HUDEP-2 (cell line): Measurements from ENCODE around the gene SAMD14.

Source experiments
- DNase-seq, 76 experiments: peaks; one replicate each; lab custom pipeline; 2025; ENCODE audit not compliant: unreplicated experiment in 76 of 76; lab: John Stamatoyannopoulos, UW

SAMD14 gene

DNA sequence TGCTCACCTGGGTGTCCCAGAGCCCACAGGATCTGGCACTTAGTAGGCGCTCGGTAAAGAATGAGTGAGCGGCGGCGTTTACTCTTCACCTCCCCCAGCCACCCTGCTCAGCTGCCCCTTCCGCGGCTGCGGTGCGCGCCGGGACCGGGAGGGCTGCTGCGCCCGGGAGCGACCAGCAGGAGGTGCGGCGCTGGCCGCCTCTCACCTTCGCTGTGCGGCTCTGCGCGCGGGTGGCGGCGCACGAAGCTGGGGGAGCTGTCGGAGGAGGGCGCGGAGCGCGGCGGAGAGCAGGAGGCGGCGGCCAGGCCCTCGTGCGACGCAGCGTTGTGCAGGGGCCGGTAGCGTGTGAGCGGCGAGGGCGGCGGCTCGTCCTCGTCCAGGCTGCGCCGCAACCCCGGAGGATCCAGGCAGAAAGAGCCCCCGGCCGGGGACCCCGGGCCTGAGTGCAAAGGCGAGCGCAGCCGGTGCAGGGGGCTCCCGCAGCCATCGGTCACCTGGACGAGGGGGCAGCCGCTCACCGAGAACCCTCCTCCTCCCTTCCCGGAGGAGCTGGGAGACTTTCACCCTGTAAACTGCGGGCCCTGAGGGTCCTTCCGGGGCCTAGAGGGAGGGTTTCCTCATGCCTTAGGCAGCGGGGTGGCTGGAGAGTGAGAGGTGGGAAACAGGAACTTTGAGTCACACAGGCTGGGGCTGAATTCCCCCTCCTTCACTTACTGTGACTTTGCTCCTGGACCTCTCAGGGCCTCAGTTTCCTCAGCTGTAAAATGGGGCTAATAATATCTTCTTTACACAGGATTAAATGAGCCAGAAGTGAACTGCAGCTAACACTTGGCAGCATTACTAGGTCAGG is 12.5 kb downstream of the SAMD14 start:
- DNase-seq = peak in 50 of 76 experiments; percentile 6 to 70 (median 38)

DNA sequence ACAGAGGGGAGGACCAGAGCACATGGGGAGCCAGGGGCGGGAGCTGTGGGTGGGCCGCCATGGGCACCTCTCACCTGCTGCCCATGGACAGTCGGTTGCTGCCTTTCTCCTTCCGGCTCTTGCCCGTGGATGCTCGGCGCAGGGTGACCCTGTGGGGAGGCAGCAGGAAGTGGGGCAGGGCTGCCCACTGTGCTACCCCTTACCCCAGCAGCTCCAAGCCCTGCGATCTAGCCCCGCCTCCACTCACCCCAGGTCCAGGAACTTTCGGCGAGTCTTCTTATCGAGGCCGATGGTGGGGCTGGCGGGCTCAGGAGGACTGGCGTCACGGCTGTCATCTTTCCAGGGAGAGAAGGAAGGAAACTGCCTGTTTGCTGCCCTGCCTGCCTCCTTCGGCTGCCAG is 14.2 kb downstream of the SAMD14 start:
- DNase-seq = no peak

DNA sequence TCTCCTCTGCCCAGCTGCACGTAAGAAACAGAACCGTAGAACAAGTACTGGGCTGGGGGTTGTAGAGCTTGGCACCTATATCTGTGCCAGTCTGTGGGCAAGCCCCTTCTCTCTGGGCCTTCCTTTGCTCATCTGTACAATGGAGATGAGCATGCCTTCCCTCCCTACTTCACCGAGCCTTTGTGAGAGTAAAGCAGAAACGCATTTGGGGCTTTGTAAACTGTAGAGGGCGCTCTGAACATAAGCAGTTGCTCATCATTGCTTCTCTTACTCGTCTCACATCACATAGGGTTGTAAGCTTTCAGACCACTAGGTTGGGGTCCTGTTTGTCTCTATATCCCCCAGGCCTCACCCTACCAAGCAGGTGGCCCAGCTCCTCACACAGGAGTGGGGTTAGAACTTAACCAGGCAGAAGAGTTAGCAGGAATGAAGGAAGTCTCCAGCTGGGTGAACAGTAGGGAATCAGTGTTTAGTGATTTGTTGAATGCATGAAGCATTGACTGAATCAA is 15.1 kb downstream of the SAMD14 start:
- DNase-seq = peak in 46 of 76 experiments; percentile 3 to 72 (median 33)

DNA sequence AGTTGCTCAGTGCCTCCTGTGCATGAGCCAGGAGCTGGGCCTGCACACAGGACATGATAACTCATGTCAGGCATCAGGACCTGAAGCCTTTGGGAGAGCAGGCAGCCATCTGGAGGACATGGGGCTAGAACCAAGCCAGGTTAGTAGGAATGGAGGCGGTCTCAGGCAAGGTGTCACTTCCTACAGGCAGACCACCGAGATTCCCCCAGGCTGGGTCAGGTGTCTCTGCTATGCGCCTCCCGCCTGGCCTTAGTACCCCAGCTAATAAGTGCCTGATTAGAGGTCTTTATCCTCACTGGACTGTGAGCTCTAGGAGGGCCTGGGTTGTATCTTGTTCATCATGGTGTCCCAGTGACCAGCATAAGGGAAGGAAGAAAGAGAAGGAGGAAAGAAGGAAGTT is 15.6 kb downstream of the SAMD14 start:
- DNase-seq = no peak

DNA sequence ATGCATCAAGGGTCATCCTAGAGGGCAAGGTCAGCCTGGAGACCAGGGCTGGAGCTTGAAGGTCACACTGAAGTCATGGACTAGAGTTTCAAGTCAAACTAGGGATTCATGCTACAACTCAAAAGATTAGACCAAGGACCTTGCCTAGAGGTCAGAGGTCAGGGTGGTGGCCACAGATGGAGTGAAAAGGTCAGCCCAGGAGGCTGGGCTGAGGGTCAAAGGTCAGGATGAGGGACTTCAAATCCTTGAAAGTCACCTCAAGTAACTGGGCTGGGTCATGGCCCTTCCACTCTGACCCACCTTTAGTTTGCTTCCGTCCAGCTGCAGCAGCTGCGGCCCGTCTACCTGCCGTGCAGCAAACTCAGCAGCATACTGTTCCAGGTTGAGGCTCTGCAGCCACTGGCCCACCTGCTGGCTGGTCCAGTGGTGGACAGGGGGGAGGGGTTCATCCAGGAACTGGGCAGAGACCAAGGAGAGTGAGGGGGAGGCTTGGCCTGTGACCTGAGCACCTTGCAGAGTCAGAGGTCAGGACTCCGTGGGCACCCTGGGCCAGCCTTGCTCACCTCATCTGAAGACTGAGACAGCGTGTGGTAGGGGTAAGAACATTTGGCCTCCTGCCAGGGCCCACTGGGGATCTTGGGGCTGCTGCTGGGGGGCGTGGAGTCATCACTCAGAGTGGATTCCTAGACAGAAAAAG is 16.2 kb downstream of the SAMD14 start:
- DNase-seq = no peak

DNA sequence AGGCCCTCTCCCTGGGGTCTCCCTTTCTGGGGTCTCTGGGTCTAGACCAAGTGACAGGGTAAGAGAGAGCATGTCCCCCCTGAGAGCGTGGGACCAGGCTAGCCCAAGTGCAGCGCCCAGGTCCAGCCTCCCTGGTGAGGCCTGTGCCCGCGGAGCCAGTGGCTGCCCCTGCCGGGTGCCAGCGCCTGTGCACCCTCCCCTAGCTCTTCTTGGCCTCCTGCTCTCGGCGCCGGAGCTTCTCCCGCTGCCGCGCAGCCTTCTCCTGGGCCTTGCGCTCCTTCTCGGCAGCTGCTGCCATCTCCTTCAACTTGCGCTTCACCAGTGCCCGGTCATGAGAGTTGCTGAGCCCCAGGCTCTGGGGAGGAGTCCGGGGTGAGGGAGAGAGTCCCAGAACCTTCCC is 17.3 kb downstream of the SAMD14 start:
- no peak for DNase-seq

DNA sequence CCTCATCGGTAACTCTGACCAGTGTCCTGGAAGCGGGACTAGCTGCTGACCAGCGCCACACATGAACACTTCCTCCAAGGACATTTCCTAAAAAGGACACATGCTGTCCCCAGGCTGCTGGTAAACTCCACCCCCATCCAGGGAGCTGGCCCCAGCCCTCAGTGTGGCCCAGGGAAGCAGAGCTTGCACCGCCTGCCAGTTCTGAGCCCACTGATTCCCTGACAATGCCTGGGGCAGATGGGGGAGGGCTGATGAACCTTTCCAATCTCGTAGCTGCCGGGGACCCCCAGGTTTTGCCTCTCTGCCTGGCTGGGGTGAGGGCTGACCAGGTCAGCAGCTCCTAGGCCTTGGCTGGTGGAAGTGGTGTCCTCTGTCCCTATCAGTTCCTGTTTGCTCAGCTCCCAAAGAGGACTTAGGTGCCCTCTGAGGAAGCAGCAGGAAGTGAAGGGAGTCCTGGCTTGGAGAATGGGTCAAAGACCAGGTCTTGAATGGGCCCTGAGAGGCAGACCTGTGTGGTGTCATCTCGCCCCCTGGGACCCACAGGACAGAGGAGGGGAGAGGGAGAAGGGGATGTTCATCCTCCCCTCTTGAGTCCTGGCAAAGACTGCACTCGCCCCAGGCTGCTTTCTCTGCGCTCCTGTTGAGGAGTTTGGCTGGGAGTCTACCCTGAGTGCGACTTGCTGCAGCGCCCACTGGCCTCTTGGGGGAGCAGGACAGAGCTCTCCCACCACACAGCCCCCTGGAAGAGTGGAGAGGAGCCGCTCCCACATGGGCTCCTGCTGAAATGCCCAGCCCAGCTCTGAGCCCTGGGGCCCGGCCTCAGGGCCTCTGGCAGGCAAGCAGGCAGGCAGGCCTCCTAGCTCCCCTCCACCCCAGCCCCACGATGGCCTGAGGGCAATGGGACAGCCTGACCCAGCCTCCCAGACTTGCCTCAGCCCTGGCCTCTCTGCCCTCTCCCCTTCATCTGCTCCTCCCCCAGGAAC is 18.0 kb downstream of the SAMD14 start:
- DNase-seq = peak in 1 of 76 experiments; percentile 13

DNA sequence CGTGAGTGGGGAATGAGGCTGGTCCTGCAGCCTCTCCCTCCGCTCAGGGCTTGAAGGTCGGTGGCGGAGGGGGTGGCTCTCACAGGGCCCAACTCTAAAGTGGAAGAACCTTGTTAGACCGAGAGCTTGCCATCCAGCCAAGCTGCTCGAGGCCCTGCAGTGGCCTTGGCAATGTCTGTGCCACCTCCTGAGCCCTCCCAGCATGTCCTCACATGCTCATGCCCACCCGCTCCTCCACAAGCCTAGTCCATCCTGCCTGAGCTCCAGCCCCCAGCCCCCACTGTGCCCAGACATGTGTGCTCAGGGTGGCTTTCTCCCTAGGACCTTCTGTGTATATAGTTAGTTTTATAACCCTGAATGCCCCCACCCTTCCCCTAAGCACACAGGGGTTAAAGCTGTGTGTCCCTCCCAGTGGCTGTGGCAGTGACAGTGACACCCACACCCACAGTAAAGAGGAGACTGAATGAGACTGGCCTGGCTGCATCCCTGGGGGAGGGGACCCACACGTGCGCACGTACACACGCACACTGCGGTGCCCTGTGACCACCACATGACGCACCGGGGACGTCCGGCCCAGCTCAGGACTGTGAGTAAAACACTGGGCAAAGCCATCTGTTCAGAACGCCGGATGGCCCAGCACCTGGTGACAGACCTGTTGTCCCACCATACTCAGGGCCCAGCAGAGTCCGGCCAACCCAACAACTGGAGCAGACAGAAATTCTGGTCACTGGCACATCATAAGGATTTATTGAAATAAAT is 19.2 kb downstream of the SAMD14 start:
- DNase-seq = no peak

DNA sequence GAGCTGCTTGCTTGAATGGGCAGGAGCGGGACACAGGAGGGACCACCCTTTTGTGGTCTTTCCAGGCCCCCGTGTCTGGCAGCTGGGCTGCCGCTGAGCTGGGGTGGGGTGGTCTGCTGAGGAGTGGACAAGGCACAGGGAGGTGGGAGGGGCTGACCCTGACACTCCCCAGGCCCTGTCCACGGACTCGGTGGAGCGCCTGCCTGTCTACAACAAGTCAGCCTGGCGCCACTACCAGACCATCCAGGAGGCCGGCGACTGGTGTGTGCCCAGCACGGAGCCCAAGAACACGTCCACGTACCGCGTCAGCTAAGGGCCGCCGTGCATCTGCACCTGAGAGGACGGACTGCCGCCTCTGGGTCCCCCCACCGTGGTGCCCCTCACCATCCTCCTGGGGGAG is 20.2 kb downstream of the SAMD14 start:
- no peak for DNase-seq

DNA sequence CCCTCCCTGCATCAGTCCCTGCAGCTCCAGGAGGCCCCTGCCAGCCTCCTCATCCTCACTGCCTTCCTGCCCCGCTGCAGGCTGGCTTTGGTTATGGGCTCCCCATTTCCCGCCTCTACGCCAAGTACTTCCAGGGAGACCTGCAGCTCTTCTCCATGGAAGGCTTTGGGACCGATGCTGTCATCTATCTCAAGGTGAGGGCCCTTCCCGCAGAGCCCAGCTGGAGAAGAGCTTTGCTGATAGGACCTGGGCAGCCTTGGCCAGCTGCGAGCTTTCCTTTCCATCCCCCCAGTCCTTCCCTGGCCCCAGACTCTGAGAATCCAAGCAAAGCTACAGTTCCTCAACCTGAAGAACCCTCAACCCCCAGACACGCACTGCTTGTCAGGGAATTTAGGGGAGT is 20.8 kb downstream of the SAMD14 start:
- DNase-seq = no peak

DNA sequence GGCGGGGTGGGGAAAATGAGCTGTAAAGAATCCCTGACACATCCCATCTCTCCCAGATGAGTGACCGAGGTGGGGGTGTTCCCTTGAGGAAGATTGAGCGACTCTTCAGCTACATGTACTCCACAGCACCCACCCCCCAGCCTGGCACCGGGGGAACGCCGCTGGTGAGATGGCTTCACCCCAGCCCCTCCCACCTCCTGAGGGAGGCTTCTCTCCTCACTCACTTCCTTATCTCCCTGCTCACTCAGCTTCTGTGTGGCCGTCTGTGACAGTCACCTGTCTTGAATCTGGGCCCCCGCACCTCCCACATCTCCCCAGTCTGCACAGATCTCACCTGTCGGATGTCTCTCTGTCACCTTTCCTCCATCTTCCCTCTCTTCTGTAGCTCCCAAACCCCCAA is 21.4 kb downstream of the SAMD14 start:
- no peak for DNase-seq

DNA sequence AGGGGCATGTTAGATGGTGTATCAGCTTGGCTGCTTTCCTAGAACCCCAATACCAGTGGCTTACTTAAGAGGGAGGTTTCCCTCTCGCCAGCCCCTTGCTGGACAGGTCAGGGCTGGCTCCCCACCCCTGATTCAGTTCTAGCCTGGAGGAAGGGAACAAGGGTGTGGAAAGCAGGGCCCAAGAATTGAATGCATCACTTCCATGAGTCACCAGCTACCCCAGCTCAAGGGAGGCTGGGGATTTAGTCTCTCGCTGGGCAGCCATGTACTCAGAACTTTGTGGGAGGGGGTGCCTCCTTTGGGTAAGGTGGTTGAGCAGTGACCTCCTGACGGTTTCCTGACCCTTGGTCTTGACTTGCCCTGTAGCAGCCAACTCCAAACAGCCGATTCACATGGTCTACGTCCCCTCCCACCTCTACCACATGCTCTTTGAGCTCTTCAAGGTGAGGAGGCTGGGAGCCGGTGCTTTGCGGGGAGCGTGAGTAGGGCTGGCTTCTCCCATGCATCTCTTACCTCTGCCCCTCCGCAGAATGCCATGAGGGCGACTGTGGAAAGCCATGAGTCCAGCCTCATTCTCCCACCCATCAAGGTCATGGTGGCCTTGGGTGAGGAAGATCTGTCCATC is 22.1 kb downstream of the SAMD14 start:
- DNase-seq = no peak

DNA sequence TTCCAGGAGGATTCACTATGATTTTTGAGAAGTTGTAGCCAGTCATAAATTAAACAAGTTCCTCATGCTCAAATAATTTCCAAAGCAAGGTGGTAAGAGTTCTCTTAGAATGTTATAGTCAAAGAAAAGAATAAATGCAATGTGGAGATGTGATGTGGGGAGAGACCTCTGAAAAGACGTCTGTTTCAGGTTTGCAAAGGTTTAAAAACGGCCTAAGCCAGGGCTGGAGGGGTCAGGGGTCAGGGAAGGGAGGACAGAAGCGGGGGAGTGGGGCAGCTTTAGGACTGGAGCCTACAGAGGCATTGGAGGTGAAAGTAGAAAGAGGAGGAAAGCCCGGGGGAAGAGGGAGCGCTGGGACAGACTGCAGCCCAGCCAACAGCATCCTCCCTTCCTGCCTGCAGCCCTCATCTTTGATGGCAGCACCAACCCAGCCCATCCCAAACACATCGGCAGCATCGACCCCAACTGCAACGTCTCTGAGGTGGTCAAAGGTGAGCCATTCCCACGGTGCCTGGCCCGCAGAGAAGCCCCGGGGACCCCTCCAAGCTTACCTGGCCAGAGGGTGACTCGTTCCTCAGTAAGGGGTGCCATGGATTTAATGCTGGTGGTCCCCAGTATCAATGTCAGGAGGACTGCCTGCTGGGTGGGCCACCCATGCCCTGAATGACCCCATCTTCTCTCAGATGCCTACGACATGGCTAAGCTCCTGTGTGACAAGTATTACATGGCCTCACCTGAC is 23.4 kb downstream of the SAMD14 start:
- no peak for DNase-seq

DNA sequence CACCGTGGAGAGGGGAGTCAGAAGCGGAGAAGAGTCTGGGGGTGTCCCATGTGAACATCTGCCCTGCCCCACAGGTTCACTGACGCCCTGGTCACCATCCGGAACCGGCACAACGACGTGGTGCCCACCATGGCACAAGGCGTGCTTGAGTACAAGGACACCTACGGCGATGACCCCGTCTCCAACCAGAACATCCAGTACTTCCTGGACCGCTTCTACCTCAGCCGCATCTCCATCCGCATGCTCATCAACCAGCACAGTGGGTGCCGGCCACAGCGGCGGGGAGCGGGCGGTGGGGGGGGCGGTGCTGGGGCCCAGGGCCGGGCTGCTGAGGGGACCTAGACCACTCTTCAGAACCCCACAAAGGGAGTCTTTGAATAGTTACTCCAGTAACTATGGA is 24.1 kb downstream of the SAMD14 start:
- DNase-seq = no peak

DNA sequence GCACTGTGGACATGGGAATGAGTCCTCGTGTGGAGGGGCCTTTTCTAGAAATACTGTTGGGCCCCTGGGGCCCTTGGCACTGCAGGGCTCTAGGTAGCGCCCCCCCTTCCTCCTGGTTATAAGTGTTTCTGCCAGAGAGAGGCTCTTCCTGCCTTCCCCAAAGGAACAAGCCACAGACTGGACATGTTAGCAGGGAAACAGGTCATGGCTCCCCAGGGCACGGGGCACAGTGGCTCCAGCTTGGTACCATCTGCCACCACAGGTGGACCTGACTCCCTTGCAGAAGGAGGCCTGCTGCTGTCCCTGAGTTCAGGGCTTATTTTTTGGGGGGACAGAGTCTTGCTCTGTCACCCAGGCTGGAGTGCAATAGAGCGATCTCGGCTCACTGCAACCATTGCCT is 26.0 kb downstream of the SAMD14 start:
- no peak for DNase-seq

DNA sequence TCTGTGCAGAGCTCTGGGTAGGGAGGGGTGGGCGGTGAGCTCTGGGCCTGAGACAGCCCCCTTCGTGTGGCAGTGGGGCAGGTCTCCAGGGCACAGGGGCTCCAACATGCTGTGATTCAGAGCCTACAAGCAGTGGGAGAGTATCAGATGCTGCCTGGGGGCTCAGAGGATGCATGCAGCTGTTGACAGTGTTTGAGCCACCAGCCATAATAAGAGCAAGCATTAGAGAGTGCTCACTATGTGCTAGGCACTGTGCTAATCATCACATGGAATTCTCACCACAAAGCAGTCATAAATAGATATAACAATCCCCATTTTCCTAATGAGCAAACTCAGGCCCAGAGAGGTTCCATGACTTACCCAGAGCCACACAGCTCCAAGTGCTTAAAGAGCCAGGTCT is 26.7 kb downstream of the SAMD14 start:
- DNase-seq = no peak

DNA sequence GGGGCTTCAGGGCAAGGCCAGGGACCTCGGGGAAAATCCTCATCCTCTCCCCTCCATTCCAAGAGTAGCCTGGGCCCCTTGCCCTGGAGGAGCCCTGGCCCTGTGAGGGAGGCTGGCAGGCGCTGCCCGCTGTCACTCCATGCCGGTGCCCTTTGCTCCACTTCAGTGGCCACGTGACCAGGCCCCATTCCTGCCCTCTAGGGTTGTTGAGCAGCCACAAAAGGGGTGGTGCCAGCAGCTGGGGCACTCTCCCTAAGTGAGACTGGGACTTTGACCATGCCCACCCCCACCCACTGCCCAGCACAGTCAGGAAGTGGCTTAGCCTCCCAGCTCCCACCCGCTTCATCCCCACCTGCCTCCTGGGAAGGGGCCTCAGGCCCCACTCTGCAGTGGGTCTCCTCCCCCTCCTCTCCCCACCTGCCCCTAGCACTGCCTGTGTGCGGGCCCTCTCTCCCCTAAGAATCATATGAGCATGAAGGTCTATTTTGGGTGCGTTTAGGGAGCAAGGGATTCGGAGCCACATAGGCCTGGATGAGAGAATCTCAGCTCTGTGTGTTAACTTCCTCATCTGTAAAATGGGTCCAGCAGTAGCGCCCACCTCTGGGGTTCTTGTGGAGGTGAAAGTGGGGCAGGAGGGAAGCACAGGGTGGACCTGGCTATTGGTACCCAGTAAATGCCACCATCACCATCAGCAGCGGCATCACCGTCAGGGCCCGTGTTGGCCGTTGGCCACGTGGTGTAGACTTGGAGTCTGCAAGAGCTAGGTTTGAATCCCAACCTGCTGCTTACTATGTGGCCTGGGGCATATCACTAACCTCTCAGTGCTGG is 27.6 kb downstream of the SAMD14 start:
- peak in 40 of 76 experiments; percentile 3 to 72 (median 37) for DNase-seq
